Aorta (tissue), 5 donors: ENCODE results near the gene CD101. TPM values are rescaled to one million over a fixed set of nuclear protein-coding genes. Genes with fewer than 3 reads are reported as not detected.
A peak's percentile ranks its signal among the peaks of the same experiment; 100 is the strongest.

Experiments
- ATAC-seq: fragments of 200-7000 bp; cut with Tn5 transposase; one replicate; pipeline ENCODE4 v1.9.1; 2022; ENCODE audit warnings: moderate library complexity; ENCODE audit not compliant: low FRiP score
- DNase-seq, 2 donors: peaks; one replicate each; pipeline ENCODE4 v3.0.0-alpha.2; 2020
- H3K27ac ChIP-seq, 2 donors: one replicate each; pipeline ENCODE4 v1.5.1; 2013; ENCODE audit warnings: low read length in 2 of 2, mild to moderate bottlenecking in 2 of 2, moderate library complexity in 2 of 2, control low read depth in 1 of 2, inconsistent platforms in 1 of 2, low read depth in 1 of 2
- H3K27me3 ChIP-seq, 2 donors: one replicate each; pipeline ENCODE4 v1.6.1; 2013; ENCODE audit warnings: control low read depth in 1 of 2, low read length in 1 of 2, mild to moderate bottlenecking in 1 of 2, moderate library complexity in 1 of 2; ENCODE audit not compliant: insufficient read depth in 2 of 2, control insufficient read depth in 1 of 2
- H3K36me3 ChIP-seq, 2 donors: one replicate each; pipeline ENCODE4 v1.6.1; 2013; ENCODE audit warnings: control low read depth in 1 of 2, low read length in 1 of 2, mild to moderate bottlenecking in 1 of 2; ENCODE audit not compliant: insufficient read depth in 2 of 2, control insufficient read depth in 1 of 2
- H3K4me1 ChIP-seq, 2 donors: one replicate each; pipeline ENCODE4 v1.6.1; 2013; ENCODE audit warnings: low read length in 2 of 2, control low read depth in 1 of 2, mild to moderate bottlenecking in 1 of 2, moderate library complexity in 1 of 2; ENCODE audit not compliant: insufficient read depth in 2 of 2, control insufficient read depth in 1 of 2
- H3K4me3 ChIP-seq, 2 donors: one replicate each; pipeline ENCODE4 v1.5.1; 2013; ENCODE audit warnings: low read length in 2 of 2, control low read depth in 1 of 2, mild to moderate bottlenecking in 1 of 2
- H3K9me3 ChIP-seq: one replicate; pipeline ENCODE4 v1.6.1; 2013; ENCODE audit warnings: mild to moderate bottlenecking, low read length; ENCODE audit not compliant: control insufficient read depth
- WGBS, 2 donors: extraction: QIAGEN DNeasy Blood & Tissue Kit; methylation state at CpG; one replicate each; pipeline ENCODE4 v1.1.7; 2013; 5-methylcytosine and 5-hydroxymethylcytosine counted together
- intact Hi-C, 2 donors: fragments of 100-400 bp; cut with DNase I; formaldehyde crosslinking; loops; one replicate each; pipeline versions ENCODE4 v1.14.2 to v1.15.0; 2022
- polyA plus RNA-seq, 2 donors: library from polyadenylated mRNA; stranded (reverse); fragments of 200-250 nt; gene quantifications; one replicate each; pipeline ENCODE4 v1.2.3, GENCODE V29; 2013
- total RNA-seq, 2 donors: library from RNA; stranded (reverse); fragmentation: NEBNext Ultra II Directional; extraction: Animal tissue kit (Norgen Biotek cat#: 25700); gene quantifications; one replicate each; pipeline ENCODE4 v1.2.1, GENCODE V29; 2021
- donor health status: healthy with polysubstance abuse.
- donor health status: Bipolar disorder and iron deficiency.
- donor health status: DM: no; HTN: no; CAD: no.
- donor health status: DM: no; HTN: no; CAD: no.
- donor health status: DM: yes; HTN: yes; CAD: no.

CD101 gene
- total and polyA plus RNA-seq, 4 donors = 1.2 to 2.4 (median 2.4) TPM; not detected in 1

DNA sequence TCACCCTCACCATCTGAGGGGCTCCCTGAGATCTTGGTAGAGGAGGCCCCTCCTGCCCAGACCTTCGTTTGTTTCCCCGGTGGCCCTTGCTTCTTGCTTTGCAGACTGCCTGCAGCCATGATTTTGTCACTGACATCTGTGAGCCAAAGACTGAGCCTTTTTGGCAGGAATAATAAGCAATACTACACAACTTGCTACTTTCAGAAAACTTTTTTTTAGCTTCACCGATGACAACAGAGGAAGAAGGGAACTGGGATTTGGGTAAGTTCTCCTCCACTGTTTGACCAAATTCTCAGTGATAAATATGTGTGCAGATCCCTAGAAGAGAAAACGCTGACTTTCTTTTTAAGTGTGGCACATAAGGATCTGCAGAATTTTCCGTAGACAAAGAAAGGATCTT is 11.7 kb upstream of the CD101 start:
- H3K4me3 ChIP-seq = no peak overlapping the region
- H3K27ac ChIP-seq = no peak overlapping the region
- no peaks in the 10 kb centered on the region for H3K27me3 ChIP-seq
- peaks cover 0 to 5% of the 10 kb centered on the region in 2 donors for H3K4me1 ChIP-seq
- no peak for ATAC-seq
- WGBS, 2 donors = 28 to 36% methylated on average over 5 of the region's 5 CpGs
- H3K9me3 ChIP-seq = no peaks in the 10 kb centered on the region
- H3K36me3 ChIP-seq = no peaks in the 10 kb centered on the region
- intact Hi-C loops = loop anchor here in 1 of 2 donors (5.0 kb wide), 1 partner anchor 78 kb away; no protein-coding TSS in a partner anchor
- DNase-seq = no peak

DNA sequence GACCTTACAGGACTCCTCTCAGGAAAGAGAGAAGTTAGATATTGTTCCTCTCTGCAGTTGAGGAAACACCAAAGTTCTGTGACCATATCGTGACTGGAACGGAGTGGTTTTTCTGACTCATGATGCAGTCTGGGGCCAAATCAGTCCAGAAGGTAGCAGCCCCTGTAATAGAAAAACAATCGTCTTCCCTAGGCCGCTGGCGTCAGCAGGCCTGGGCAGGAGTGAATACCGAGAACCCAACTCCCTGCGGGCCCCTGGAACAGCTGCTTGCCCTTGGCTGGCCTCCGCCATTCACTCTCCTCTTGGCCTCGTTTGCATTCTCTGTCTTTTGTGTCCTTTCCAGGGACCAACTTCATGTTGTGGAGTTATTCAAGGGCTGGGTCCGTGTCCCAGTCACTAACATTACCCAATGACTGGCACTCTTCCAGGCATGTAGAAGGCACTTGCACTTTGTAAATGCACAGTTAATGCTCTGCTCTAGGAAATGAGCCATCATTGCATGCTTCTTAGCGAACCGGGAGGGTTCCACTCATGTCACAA is 10.9 kb upstream of the CD101 start:
- Histone ChIP-seq H3K36me3 (no peaks in the 10 kb centered on the region), H3K4me1 (peaks cover 0 to 5% of the 10 kb centered on the region in 2 donors), H3K27ac (peak overlapping the region in 1 of 2 donors; percentile 46), H3K9me3 (no peaks in the 10 kb centered on the region), H3K4me3 (no peak overlapping the region), H3K27me3 (no peaks in the 10 kb centered on the region)
- DNase-seq = peak; percentile 90 to 91
- ATAC-seq = peak; percentile 92
- WGBS, 2 donors = 23 to 27% methylated on average over 12 of the region's 12 CpGs
- intact Hi-C loops = loop anchor here in 1 of 2 donors (5.0 kb wide), 1 partner anchor 78 kb away; no protein-coding TSS in a partner anchor

DNA sequence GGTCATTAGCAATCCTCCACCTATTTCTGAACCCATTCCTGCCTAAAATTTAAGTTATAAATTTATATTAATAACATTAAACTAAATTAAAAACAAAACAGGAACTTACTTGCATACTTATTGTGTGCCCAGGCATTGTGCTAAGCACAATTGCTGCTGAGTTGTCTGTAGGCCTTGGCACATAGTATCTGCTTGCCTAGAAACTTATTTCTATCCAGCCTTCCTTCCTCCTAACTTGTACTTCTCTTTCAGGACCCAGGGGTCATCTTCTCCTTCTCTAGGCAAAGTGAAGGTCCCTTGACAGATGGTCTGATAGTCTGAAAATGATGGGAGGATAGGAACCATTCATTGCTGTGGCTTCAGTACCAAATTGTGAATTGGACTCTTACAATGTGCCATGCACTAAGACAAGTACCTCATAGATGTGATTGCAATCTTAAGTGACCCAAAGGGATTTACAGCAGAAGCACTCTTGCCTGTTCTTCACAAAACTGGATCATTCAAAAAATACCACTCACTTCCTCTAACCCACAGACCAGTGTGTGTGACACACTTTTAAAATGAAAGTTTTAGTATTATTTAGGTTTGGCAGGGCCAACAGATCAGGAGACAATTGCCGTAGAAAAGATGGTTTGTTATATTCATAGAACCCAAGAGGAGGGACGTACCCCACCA is 10.3 kb upstream of the CD101 start:
- H3K9me3 ChIP-seq = no peaks in the 10 kb centered on the region
- H3K4me3 ChIP-seq = no peak overlapping the region
- ATAC-seq (no peak), DNase-seq (no peak)
- intact Hi-C loops = loop anchor here in 1 of 2 donors (5.0 kb wide), 1 partner anchor 79 kb away; no protein-coding TSS in a partner anchor
- peaks cover 0 to 5% of the 10 kb centered on the region in 2 donors for H3K4me1 ChIP-seq
- no peaks in the 10 kb centered on the region for H3K27me3 ChIP-seq
- 48 to 90% methylated on average over 2 of the region's 2 CpGs for whole genome bisulfite sequencing, 2 donors
- no peak overlapping the region for H3K27ac ChIP-seq
- H3K36me3 ChIP-seq = no peaks in the 10 kb centered on the region

DNA sequence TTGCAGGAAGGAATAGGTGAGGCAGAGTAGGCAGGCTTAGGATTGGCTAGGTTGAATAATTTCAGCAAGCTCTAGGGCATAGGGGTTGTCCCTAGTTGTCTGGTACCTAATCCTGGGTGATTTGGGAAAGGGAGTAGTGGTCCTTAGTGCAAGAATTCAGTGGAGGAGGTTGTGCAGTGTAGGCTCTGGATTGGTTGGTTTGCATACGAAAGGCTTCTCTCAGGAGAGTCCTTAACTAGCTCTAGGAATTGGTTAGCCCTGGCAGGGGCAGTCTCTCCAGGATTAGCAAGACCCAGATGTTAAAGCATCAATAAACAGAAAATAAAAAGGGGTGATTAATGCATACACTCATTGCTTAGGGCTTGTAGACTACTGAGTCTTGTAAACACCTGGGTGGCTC is 9.6 kb upstream of the CD101 start:
- Histone ChIP-seq H3K27ac (no peak overlapping the region), H3K36me3 (no peaks in the 10 kb centered on the region), H3K4me3 (no peak overlapping the region), H3K27me3 (no peaks in the 10 kb centered on the region), H3K4me1 (peaks cover 0 to 5% of the 10 kb centered on the region in 2 donors), H3K9me3 (no peaks in the 10 kb centered on the region)
- ATAC-seq (no peak), DNase-seq (no peak)
- 90 to 95% methylated on average over 1 of the region's 1 CpG for WGBS, 2 donors
- intact Hi-C loops = loop anchor here in 1 of 2 donors (5.0 kb wide), 1 partner anchor 80 kb away; no protein-coding TSS in a partner anchor

DNA sequence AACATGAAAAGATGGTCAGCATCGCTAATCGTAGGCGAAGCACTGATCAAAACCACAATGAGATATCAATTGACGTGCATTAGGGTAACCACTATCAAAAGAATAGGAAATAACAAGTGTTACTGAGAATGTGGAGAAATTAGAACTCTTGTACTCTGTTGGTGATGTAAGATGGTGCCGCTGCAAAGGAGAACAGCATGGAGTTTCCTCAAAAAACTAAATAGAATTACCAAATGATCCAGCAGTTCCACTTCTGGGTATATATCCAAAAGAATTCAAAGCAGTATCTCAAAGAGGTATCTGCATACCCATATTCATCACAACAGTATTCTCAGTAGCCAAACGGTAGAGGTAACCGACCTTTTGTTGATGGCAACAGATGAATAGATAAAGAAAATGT is 8.3 kb upstream of the CD101 start:
- intact Hi-C loops = loop anchor here in 1 of 2 donors (5.0 kb wide), 1 partner anchor 81 kb away; no protein-coding TSS in a partner anchor
- WGBS, 2 donors = 98 to 99% methylated on average over 7 of the region's 7 CpGs

DNA sequence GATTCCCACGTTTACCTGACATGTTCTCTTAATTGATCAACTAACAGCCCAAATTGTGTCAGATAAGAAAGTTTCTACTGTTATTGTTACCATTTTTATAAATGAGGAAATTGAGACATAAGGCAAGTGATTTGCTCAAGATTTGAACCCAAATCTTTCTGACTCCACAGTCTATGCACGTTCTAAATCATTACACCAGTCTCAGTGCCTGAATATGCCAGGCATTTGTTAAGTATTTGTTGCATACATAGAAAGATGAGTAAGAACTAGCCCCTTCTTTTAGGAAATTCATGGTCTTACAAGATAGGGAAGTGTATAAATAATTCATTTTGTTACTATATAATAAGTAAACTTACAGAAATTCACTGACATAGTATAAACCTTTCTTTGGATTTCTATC is 7.1 kb upstream of the CD101 start:
- intact Hi-C loops = loop anchor here in 1 of 2 donors (5.0 kb wide), 1 partner anchor 82 kb away; no protein-coding TSS in a partner anchor
- 81 to 85% methylated on average over 2 of the region's 2 CpGs for WGBS, 2 donors

More for the DNA sequence above, 8.3 kb upstream of the CD101 start:
- H3K4me3 ChIP-seq = no peak overlapping the region
- peaks cover 0 to 5% of the 10 kb centered on the region in 2 donors for H3K4me1 ChIP-seq
- H3K9me3 ChIP-seq = no peaks in the 10 kb centered on the region
- H3K36me3 ChIP-seq = no peaks in the 10 kb centered on the region
- DNase-seq = no peak
- H3K27me3 ChIP-seq = no peaks in the 10 kb centered on the region
- no peak overlapping the region for H3K27ac ChIP-seq
- ATAC-seq = no peak

DNA sequence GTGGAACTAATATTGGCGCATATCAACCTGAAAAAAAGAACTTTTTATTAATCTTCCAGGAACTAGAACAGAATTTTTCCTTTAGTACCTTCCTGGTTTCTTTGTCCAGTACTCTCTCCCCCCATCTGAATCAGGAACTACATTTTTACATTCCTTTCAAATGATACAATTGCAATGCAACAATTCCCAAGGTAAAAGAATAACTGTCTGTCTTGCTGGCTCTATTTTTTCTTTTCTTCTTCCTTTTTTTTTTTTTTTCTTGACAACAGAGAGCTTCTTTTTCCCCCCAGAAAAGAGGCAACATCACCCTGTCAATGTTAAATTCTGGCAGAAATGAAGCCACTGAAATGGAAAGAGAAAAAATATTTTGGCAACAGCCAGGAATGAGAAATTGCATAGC is 4.5 kb upstream of the CD101 start:
- no peak overlapping the region for H3K27ac ChIP-seq
- no peak for ATAC-seq
- H3K4me3 ChIP-seq = no peak overlapping the region
- no peak for DNase-seq
- H3K4me1 ChIP-seq = no peaks in the 10 kb centered on the region
- 96 to 100% methylated on average over 1 of the region's 1 CpG for WGBS, 2 donors
- H3K27me3 ChIP-seq = no peaks in the 10 kb centered on the region
- H3K36me3 ChIP-seq = no peaks in the 10 kb centered on the region
- intact Hi-C loops = no loop called here
- no peaks in the 10 kb centered on the region for H3K9me3 ChIP-seq

More for the DNA sequence above, 7.1 kb upstream of the CD101 start:
- Histone ChIP-seq H3K27ac (no peak overlapping the region), H3K4me3 (no peak overlapping the region), H3K27me3 (no peaks in the 10 kb centered on the region), H3K36me3 (no peaks in the 10 kb centered on the region), H3K9me3 (no peaks in the 10 kb centered on the region), H3K4me1 (peaks cover 0 to 5% of the 10 kb centered on the region in 2 donors)
- DNase-seq (no peak), ATAC-seq (no peak)

DNA sequence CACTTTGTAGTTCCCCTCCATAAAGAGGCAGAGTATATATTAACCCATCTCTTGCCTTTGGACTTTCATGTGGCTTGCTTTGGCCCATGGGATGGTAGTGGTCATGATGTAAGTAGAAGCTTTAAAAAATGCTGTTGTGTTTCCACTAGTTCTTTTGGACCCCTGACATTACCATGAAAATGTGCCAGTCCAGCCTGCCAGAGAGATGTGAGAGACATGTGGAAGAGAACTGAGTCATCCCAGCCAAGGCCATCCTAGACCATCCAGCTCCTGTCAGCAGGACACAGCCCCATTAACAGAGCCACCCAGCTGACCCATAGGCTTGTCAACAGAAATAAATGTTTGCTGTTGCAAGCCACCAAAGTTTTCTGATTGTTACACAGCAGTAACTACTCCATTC is 3.9 kb upstream of the CD101 start:
- intact Hi-C loops = no loop called here
- ATAC-seq = no peak
- H3K4me3 ChIP-seq = no peak overlapping the region

DNA sequence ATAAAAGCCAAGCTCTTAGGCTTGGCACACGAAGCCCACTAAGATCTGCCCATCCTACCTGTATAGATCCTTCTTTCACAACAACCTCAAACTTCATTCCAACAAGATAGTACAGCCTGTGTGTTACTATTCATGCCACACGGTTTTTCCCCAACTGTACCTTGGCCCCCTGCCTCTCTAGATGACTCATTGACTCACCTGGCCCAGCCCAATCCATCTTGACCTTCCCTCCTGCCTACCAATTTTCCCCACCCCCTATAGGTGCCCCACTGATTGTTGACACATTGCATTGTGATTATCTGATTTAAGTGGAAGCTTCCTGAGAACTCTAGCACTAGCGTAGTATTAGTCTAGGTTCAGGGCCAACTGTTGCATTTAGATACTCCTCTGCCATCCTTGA is 2.0 kb upstream of the CD101 start:
- H3K27ac ChIP-seq = no peak overlapping the region
- WGBS, 2 donors = 88 to 92% methylated on average over 3 of the region's 3 CpGs
- DNase-seq (no peak), ATAC-seq (no peak)
- H3K9me3 ChIP-seq = no peaks in the 10 kb centered on the region
- H3K27me3 ChIP-seq = no peaks in the 10 kb centered on the region
- H3K36me3 ChIP-seq = no peaks in the 10 kb centered on the region
- intact Hi-C loops = no loop called here
- no peak overlapping the region for H3K4me3 ChIP-seq
- no peaks in the 10 kb centered on the region for H3K4me1 ChIP-seq

More for the DNA sequence above, 3.9 kb upstream of the CD101 start:
- Histone ChIP-seq H3K27ac (no peak overlapping the region), H3K36me3 (no peaks in the 10 kb centered on the region), H3K9me3 (no peaks in the 10 kb centered on the region), H3K27me3 (no peaks in the 10 kb centered on the region), H3K4me1 (no peaks in the 10 kb centered on the region)
- no peak for DNase-seq
